GM10847 (cell line): ENCODE data around the gene RPUSD1.

ENCODE experiments used
- POLR2A ChIP-seq: IDR thresholded peaks from 2 replicates; pipeline ENCODE4 v1.6.1; 2011; ENCODE audit not compliant: insufficient read length; ENCODE audit errors: extremely low read depth

RPUSD1 gene

DNA sequence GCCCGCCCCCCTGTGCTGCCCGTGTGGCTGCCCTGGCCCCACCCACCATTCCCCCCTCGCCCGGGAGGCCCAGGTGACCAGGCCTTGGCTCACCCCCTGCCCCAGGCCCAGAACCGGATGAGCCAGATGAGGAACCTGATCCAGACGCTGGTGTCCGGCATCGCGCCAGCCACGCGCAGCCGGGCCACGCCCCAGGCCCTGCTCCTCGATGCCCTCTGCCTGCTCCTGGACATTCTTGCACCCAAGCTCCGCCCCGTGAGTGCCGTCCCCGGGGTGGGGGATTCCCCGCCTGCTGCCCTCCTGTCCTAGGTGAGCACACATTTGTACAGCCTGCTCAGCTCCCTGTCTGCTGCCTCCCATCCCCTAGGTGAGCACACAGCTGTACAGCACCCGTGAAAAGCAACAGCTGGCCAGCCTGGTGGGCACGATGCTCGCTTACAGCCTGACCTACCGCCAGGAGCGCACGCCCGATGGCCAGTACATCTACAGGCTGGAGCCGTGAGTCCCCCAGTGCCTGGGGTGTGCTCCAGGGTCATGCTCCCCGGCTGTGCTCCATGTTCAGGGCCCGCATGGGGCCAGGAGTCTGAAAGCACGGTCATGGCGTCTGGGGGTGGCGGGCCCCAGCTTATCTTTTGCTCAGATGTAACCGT, 7.5 kb upstream of the RPUSD1 start:
- no peak for TF ChIP-seq POLR2A

GRCh38 chr16:794853-795466, 6.8 kb upstream of the RPUSD1 start:
- TF ChIP-seq POLR2A = no peak

DNA sequence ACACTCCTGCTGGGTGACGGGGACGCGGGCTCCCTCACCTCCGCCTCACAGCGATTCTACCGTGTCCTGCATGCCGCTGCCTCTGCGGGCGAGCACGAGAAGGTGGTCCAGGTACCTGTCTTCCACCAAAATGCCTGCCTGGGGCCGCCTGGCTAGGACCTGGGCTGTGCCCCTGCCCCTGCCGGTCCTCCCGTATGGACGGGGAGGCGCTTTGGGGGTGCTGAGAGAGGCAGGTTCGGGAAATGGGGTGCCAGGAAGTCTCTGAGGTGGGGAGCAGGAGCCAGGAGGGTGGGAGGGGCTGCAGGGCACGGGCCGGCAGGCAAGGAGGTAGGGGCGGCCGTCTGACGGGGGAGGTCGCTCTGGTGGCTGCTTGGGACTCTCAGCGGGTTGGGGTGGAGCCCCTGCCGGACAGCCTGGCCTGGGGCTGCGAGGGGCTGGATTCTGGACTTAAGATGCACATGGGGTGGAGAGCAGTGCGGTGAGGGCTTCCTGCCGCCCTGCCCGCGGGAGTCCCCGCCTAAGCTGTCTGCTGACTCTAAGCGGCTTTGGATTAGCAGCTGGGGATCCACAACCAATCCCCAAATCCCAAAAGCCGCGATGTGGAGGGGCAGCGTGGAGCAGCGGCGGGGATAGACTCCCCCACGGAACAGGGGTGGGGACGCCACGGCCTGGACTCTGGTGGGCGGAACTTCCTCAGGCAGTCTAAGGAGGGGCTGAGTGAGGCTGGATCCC, 6.1 kb upstream of the RPUSD1 start:
- TF ChIP-seq POLR2A = no peak

DNA sequence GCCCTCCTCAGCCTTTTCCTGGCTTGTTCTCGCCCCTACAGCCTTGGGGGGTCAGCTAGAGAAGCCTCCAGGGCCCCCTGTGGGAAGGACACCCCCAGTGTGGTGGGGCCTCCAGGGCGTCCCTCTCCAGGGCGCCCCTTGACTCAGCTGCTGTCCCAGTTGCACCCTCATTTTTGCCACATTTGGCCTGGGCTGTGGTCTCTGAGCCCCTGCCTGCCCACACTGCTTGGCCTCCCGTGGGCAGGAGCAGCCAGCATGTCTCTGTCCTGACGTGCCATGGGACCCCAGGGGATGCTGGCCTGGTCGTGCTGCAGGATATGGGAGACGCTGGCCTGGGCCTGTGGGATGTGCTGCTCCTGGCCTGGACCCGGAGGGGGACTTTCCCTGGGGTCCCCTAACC, 5.2 kb upstream of the RPUSD1 start:
- no peak for TF ChIP-seq POLR2A

GRCh38 chr16:792221-792995, 4.2 kb upstream of the RPUSD1 start:
- TF ChIP-seq POLR2A = no peak

DNA sequence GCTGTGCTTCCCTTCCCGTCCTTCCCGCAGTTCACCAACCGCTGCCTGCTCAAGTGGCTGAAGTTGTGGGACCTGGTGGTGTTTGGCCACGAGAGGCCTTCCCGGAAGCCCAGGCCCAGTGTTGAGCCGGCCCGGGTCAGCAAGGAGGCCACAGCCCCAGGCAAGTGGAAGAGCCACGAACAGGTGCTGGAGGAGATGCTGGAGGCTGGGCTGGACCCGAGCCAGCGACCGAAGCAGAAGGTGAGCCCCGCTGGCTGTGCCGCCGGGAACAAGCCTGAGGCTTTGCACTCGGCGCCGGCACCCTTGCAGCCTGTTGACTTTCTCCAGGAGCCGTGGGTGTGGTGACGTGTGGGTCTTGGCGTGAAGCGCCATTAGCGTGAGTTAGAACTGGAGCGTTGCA, 3.0 kb upstream of the RPUSD1 start:
- no peak for TF ChIP-seq POLR2A

DNA sequence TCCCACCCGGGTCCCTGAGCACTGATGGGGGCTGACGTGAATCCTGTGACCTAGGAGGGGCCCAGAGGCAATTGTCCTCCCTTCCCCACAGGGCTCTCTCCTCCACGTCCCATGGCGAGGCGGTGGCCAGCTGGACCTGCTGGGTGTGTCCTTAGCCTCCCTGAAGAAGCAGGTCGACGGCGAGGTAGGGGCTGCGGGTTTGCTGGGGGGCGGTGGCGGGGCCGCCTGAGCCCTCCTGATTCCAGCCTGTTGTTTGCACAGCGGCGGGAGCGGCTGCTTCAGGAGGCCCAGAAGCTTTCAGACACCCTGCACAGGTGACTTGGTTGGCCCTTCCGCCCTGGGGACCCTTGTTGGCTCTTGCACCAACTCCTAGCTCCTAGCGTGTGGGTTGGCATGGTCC, 1.9 kb upstream of the RPUSD1 start:
- no peak for TF ChIP-seq POLR2A

GRCh38 chr16:789191-789850, 1.1 kb upstream of the RPUSD1 start:
- no peak for TF ChIP-seq POLR2A

DNA sequence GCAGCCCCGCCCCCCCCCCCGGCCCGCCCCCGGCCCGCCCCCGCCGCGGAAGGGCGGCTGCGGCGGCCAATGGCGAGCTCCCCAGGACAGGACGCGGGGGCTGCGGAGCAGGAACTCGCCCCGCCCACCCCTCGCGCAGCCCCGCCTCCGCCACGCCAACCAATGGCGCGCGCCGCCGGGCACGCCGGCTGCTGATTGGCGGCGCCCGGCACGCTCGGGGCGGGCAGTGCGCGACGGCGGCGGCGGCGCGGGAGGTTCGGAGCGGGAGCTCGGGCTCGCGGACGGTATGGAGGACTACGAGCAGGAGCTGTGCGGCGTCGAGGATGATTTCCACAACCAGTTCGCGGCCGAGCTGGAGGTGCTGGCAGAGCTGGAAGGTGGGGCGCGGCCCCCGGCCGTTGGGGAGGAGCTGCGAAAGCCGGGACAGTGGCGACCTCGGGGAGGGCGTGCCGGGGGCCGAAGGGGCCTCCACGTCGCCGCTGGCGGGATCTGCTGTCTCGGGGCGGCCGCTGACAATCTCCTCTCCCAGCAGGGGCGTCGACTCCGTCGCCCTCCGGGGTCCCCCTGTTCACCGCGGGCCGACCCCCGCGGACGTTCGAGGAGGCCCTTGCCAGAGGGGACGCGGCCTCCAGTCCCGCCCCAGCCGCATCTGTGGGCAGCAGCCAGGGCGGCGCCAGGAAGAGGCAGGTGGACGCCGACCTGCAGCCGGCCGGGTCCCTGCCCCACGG, 382 bp upstream of the RPUSD1 start, which contains the start of gene CHTF18:
CHTF18 (plus strand) TSS at position 222 of the 728 bp plus-strand sequence; CDS start at position 287, 65 bp downstream.
- no peak for TF ChIP-seq POLR2A

GRCh38 chr16:787321-787966, 737 bp downstream of the RPUSD1 start:
- no peak for TF ChIP-seq POLR2A

DNA sequence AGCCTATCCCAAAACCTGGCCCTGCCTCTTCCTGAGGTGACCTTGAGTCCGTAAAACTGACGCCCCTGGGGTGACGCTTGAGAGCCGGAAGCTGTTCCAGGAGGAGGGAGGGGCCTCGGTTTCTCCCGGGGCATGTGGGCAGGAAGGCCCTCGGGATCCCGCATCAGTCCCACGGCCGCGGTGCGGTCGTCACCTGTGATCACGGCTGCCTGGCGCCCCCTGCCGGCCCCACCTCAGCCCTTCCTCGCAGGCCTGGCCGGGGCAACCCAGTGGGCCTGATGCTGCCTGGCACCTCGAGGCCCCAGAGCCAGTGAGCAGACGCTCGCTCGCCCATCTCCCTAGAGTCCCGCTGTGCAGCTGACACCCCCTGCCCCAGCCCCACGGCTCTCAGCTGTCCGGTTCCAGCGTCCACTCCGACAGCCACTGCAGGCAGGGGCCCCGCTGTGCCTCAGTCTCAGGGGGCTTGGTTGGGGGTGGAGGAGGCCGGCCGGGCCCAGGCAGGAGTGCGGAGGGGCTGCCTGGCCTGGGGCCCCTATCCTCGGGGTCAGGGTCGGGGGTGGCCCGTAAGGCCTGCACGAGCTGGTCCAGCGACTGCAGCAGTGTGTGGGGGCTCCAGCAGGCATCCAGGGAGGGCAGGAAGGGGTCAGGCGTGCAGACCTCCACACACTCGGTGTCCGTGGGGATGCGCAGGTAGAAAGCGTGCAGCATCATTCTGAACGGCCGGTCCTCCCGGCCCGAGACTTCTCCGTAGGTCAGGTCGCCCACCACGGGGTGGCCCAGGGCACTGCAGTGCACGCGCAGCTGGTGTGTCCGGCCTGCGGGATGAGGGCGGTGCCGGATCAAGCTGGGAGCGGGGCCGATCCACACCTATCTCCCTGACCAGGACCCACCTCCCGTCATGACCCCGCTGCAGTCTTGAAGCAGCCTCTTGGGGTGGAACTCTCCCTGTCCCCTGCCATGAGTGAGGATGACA, 2.3 kb downstream of the RPUSD1 start:
- TF ChIP-seq POLR2A = no peak

- TF ChIP-seq POLR2A = no peak
Observed at GRCh38 chr16:784431-784830, 3.8 kb downstream of the RPUSD1 start.
